HG03064 (cell line): ENCODE measurements around the gene EFCAB7.
"Not testable (repeated sequence)": the region's sequence is repeated elsewhere in the genome, so short reads cannot be mapped to it uniquely, and the experiment has no call there.

ENCODE experiments used
- ATAC-seq: cut with Tn5 transposase; IDR thresholded peaks from one replicate; pipeline ENCODE4 v1.9.1; 2021; ENCODE audit warnings: low read depth; ENCODE audit not compliant: unreplicated experiment

EFCAB7 gene

GRCh38 chr1:63548303-63548702 is 25.0 kb downstream of the EFCAB7 start:
- no peak for ATAC-seq

DNA sequence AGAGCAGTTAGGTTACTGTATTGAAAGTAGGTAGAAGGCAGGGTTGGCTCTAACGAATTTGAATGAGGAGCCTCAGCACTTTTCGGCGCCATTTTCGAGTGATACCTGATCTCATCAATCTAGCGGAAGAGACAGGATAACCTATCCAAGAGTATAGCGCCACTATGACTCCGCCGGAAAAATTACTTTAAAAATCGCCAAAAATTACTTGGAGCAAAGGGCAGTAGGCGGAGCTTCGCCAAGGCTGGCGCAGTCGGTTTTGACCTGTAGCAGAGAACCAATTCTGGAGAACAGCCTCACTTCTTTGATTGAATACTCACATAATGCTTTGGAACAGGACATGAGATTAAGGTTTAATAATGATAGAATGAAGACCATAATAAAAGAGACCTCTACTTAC is 25.6 kb downstream of the EFCAB7 start:
- ATAC-seq, result no peak

GRCh38 chr1:63555480-63555879 is 32.2 kb downstream of the EFCAB7 start:
- ATAC-seq, result no peak

GRCh38 chr1:63557365-63557987 is 34.2 kb downstream of the EFCAB7 start:
- ATAC-seq, result no peak

GRCh38 chr1:63559357-63559756 is 36.0 kb downstream of the EFCAB7 start:
- no peak for ATAC-seq

- no peak for ATAC-seq
Observed at GRCh38 chr1:63563745-63564144, 40.4 kb downstream of the EFCAB7 start.

DNA sequence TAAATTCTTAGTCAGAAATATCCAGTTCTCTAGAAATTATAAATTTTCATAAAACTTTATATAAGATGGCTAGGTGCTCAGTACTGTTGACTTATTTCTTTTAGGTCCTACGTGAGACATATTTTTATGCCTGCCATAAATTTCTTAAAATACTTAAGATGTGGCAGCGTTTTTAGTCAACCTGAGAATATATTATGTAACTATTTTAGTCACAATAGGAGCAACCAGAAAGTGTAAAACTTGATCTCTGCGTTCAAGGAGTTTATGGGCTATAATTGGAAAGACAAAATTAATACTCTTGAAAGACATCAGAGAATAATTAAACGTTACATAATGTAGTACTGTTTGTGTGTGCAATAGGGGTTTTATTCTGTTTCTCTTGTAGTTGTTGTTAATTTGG is 45.7 kb downstream of the EFCAB7 start:
- ATAC-seq, result no peak

DNA sequence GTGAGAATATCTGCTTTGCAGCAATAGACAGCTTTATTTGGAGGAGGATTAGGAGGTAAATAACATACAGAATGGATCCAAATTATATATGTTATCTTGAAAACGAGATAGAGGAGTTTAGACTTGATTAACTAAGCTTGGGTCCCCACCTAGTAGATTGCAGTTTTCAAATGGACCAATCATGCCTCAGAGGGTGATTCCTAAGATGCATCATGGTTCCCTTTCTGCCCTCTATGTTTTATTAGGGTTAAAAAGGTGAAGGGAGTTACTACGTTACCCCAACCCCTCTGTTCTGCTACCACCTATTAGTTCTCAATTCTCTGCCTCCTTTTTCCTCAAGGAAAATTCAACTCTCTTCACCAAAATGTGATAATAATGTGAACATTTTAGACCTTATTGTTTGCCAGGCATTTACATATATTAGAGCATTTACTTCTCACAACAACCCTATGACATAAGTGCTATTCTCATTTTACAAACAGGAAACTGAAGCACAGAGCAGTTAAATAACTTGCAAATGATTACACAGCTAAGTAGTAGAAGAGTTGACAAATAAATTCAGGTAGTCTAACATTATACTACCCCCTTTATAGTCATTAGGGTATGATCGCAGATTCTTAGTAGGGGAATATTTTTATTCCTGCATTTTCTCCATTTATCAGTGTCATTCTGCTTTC is 46.5 kb downstream of the EFCAB7 start:
- ATAC-seq, result no peak

DNA sequence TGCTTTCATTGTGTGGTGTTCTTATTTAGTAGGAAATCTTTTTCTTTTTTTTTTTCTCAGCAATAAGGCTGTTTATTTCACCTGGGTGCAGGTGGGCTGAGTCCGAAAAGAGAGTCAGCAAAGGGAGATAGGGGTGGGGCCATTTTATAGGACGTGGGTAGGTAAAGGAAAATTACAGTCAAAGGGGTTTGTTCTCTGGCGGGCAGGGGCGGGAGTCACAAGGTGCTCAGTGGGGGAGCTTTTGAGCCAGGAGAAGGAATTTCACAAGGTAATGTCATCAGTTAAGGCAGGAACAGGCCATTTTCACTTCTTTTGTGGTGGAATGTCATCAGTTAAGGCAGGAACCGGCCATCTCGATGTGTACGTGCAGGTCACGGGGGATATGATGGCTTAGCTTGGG is 49.4 kb downstream of the EFCAB7 start:
- not testable (repeated sequence) for ATAC-seq

- ATAC-seq, result not testable (repeated sequence)
Observed at GRCh38 chr1:63574203-63574796, 51.0 kb downstream of the EFCAB7 start.

DNA sequence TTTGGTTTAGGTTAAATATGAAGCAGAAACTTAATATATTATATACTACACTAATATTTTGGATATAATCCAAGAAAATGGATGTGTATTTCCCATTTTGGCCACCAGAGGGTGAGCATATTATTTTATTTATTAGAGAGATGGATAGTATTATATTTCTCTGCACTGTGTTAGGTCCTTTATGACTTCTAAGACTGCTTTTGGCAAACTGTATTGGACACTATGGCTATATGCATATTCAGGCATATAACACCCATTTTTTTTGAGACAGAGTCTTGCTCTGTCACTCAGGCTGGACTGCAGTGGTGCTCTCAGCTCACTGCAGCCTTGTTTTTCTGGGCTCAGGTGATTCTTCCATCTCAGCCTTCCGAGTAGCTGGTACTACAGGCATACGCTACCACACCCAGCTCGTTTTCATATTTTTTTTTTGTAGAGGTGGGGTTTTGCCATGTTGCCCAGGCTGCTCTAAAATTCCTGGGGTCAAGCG is 52.1 kb downstream of the EFCAB7 start:
- ATAC-seq, result no peak

DNA sequence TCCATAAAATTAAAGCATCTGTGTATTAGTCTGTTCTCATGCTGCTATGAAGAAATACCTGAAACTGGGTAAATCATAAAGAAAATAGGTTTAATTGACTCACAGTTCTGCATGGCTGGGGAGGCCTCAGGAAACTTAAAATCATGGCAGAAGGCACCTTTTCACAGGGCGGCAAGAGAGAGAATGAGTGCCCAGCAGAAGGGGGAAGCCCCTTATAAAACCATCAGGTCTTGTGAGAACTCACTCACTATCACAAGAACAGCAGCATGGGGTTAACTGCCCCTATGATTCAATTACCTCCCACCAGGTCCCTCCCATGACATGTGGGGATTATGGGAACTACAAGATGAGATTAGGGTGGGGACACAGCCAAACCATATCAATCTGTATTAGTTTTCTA is 63.0 kb downstream of the EFCAB7 start:
- not testable (repeated sequence) for ATAC-seq

DNA sequence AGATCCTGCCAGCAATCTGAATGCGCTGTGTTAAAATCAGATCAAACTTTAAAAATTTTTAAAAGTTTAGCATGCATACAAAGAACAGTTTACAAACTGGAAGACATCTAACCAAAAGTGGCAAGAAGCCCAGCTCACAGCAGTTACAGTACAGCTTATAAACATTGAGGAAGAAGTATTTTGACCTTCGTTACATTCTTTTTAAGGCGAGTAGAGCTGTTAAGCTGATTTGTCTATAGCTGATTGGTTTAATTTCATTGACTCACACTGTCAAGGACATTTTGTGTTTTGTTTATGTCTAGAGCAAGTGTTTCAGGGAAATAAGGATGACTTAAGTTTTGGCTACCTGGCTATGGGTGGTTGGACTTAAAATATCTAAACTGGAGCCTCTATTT is 66.8 kb downstream of the EFCAB7 start:
- no peak for ATAC-seq

- ATAC-seq, result no peak
Observed at GRCh38 chr1:63592536-63593302, 69.4 kb downstream of the EFCAB7 start.

- peak; percentile 77 for ATAC-seq
Observed at GRCh38 chr1:63593303-63593885, 70.1 kb downstream of the EFCAB7 start, which contains the start of gene PGM1. PGM1 (plus strand) TSS chr1:63593411; CDS start chr1:63593489, 78 bp downstream.

GRCh38 chr1:63593886-63594605 is 70.7 kb downstream of the EFCAB7 start:
- peak; percentile 42 for ATAC-seq

DNA sequence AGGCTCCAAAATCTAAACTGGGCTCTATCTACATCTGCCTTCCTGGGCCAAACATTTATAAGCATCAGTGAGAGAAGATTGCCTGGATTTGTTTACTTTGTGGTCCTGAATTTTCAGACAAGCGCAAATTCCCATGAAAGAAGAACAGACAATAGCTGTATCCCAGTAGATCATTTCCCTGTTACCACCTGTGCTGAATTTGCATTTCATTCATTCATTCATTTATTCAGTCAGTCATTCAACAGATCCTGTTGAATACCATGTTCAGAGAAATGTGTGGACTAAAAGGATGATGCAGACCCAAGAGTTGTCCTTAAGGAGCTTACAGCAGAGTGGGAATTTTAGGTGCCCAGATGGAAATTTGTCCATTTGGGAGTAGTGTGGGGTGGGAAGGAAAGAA is 72.1 kb downstream of the EFCAB7 start:
- no peak for ATAC-seq

DNA sequence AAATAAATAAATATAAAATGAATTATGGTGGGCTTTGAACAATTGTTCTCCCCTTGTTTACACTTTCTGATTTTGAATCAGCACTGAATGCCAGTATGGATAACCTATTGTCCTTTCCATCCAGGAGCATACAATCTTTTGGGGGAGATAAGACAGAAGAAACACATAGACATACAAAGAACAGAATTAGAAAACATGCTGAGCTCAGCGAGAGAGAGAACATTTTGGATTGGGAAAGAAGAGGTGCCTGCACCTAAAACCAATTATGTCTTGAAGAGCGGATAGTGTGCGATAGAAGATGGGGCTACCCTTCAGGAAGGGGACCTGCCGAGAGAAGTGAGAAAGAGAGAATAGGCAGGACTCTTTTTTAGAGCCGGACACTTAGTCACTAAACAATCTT is 76.5 kb downstream of the EFCAB7 start:
- no peak for ATAC-seq

DNA sequence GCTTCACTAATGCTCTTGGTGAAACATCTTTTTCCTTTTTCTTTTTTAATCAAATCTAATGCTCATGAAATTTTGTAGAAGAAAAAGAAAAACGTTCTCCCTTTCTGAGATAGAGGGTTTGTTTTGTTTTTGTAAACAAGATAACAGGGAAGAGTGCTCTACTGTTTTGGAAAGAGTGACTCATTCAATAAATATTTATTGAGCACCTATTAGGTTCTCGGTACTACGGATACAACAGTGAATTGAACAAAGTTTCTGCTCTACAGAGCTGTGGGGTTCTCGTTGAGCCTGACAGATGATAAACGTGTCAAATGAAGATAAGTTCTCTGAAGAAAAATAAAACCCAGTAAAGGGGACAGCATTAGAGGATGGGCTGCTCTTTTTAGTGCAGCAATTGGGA is 76.9 kb downstream of the EFCAB7 start:
- no peak for ATAC-seq

DNA sequence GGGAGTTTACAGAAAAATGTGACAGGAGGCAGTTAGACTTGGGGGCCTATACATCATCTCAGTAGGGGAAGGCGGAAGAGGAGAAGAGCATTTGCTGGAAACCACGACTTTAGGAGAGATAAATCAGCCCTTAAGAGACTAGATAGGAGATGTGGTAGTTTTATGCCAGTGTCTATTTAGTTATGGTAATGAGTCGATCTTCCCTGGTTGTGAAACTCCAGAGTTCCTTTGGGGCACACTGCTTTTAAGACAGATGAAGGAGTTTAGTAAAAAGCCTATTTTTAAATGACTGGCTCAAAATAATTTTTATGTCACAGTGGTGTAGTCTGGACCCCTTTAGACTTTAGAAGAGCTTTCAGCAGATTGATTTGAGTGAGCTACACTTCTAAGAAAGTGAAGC is 77.7 kb downstream of the EFCAB7 start:
- no peak for ATAC-seq
